Measurements from ENCODE around the gene ERN1. TPM values are rescaled to one million over a fixed set of nuclear protein-coding genes. Genes with fewer than 3 reads are reported as not detected.

The ERN1 gene
- total RNA-seq, 3 donors from 2014 or later: 16.2 to 29.3 (median 21.0) TPM

DNA sequence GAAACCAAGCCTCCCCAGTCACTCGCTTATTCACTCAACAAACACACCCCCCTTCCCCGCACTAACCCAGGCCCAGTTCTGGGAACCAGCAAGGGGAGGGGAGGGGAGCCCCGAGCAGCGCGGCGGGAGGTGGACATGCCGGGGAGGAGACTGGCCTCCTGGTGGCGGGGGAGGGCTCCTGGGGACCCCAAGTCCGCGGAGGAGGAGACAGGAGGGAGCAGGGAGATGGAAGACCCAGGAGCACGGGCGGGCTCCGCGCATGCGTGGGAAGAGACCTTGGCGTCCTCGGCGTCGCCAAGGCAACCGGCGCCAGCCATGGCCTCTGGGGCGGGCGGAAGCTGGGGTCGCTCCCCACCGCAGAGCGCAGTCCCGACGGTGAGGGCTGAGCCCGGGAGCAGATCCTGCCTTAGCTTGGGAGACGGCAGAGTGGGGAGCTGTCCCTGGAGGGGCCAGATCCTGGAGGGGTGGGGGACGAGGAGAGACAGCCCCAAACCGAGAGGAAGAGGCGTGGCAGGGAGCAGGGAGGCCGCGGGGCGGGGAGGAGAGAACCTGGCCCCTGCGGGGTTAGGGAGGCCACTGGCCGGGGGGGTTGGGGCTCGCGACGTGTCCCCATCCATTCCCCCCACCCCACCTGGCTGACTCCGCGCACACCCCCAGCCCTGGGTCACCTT lies 131.8 kb downstream of the ERN1 start, which contains the start of gene PRR29:
Gene PRR29, plus strand, starts transcription at position 302 of the 671 bp plus-strand sequence. Its CDS starts 14 bp downstream, at position 316.
- no peaks in the 10 kb centered on the region for H3K9me3 Mint-ChIP-seq
- H3K4me1 Mint-ChIP-seq (ENCODE audit: low read depth): peaks cover 38% of the 10 kb centered on the region
- no peaks in the 10 kb centered on the region for H3K36me3 Mint-ChIP-seq (ENCODE audit: insufficient read depth)
- DNase-seq (peak; percentile 64), ATAC-seq (peak; percentile 78 to 83)
- no peaks in the 10 kb centered on the region for H3K27me3 Mint-ChIP-seq (ENCODE audit: low read depth)
- peak within 1 kb of the TSS; percentile 85 for H3K4me3 Mint-ChIP-seq

GRCh38 chr17:63997341-63998048 lies 132.4 kb downstream of the ERN1 start:
- H3K36me3 Mint-ChIP-seq (ENCODE audit: insufficient read depth): no peaks in the 10 kb centered on the region
- DNase-seq (no peak), ATAC-seq (no peak)
- H3K27me3 Mint-ChIP-seq (ENCODE audit: low read depth): no peaks in the 10 kb centered on the region
- H3K4me3 Mint-ChIP-seq: peak overlapping the region; percentile 85
- no peaks in the 10 kb centered on the region for H3K9me3 Mint-ChIP-seq
- H3K4me1 Mint-ChIP-seq (ENCODE audit: low read depth): peaks cover 42% of the 10 kb centered on the region

GRCh38 chr17:63996430-63997182 lies 133.3 kb downstream of the ERN1 start:
- DNase-seq: no peak
- Mint-ChIP-seq H3K9me3 (no peaks in the 10 kb centered on the region), H3K4me1 (ENCODE audit: low read depth) (peaks cover 50% of the 10 kb centered on the region), H3K4me3 (no peak overlapping the region), H3K27me3 (ENCODE audit: low read depth) (no peaks in the 10 kb centered on the region), H3K36me3 (ENCODE audit: insufficient read depth) (no peaks in the 10 kb centered on the region)
- ATAC-seq: no peak

DNA sequence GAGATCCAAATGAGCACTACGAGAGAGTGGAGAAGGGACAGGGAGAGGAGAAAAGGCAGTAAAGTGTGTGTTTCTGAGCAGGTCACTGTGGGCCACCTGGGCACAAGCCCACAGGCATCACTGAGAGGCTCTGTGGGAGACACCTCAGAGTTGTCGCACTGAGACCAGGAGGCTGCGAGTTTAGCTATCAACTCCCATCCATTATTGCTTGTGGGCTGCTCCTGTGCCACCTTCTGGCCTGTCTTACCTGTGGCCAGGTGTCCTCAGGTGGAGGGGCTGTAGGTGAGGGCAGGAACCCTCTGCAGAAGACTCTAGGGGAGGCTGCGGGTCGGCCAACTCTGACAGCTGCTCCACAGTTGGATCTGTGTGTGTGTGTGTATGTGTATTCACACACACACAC lies 134.3 kb downstream of the ERN1 start:
- no peaks in the 10 kb centered on the region for H3K36me3 Mint-ChIP-seq (ENCODE audit: insufficient read depth)
- no peaks in the 10 kb centered on the region for H3K27me3 Mint-ChIP-seq (ENCODE audit: low read depth)
- no peak for ATAC-seq
- no peak for DNase-seq
- H3K4me3 Mint-ChIP-seq: no peak overlapping the region
- H3K9me3 Mint-ChIP-seq: no peaks in the 10 kb centered on the region
- H3K4me1 Mint-ChIP-seq (ENCODE audit: low read depth): peaks cover 57% of the 10 kb centered on the region

- Mint-ChIP-seq H3K27me3 (ENCODE audit: low read depth) (no peaks in the 10 kb centered on the region), H3K9me3 (no peaks in the 10 kb centered on the region), H3K4me1 (ENCODE audit: low read depth) (peaks cover 54% of the 10 kb centered on the region), H3K36me3 (ENCODE audit: insufficient read depth) (no peaks in the 10 kb centered on the region), H3K4me3 (no peak overlapping the region)
- DNase-seq: no peak
- ATAC-seq: no peak
Observed at GRCh38 chr17:63993368-63993985, 136.5 kb downstream of the ERN1 start.

DNA sequence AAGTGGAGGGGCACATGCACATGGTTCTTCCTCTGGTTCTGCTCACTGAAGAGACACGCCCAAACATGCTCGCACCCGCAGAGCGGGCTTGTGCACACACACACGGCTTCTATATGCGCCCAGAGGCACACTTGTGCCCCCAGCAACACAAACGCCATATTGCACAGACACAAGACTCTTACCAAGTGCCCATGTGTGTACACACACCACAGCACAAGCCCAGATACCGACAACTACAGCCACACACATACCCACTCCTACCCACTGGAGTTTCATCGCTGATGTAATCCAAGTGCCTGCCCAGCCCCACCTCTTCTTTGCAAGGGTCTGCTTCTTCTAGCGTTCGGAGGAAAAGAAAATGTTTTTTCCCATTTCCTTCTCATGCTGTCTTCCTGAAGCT lies 138.3 kb downstream of the ERN1 start:
- no peaks in the 10 kb centered on the region for H3K9me3 Mint-ChIP-seq
- peaks cover 46% of the 10 kb centered on the region for H3K4me1 Mint-ChIP-seq (ENCODE audit: low read depth)
- no peaks in the 10 kb centered on the region for H3K36me3 Mint-ChIP-seq (ENCODE audit: insufficient read depth)
- no peak for ATAC-seq
- H3K4me3 Mint-ChIP-seq: no peak overlapping the region
- no peak for DNase-seq
- no peaks in the 10 kb centered on the region for H3K27me3 Mint-ChIP-seq (ENCODE audit: low read depth)

GRCh38 chr17:63989622-63990345 lies 140.2 kb downstream of the ERN1 start:
- DNase-seq (no peak), ATAC-seq (no peak)
- no peaks in the 10 kb centered on the region for H3K27me3 Mint-ChIP-seq (ENCODE audit: low read depth)
- peaks cover 56% of the 10 kb centered on the region for H3K4me1 Mint-ChIP-seq (ENCODE audit: low read depth)
- H3K36me3 Mint-ChIP-seq (ENCODE audit: insufficient read depth): no peaks in the 10 kb centered on the region
- H3K4me3 Mint-ChIP-seq: no peak overlapping the region
- H3K9me3 Mint-ChIP-seq: no peaks in the 10 kb centered on the region

Other genes with a start within 250 kb of the ERN1 start
- gene GH2, start 248.2 kb downstream of the ERN1 start, total RNA-seq: not detected
- gene CSH1, start 233.6 kb downstream of the ERN1 start, total RNA-seq: not detected
- not detected for gene CSHL1, start 218.9 kb downstream of the ERN1 start, total RNA-seq
- not detected for gene GH1, start 211.3 kb downstream of the ERN1 start, total RNA-seq
- gene CD79B, start 197.8 kb downstream of the ERN1 start, total RNA-seq: 10 to 100 TPM; 15.3 to 21.6 (median 17.1) TPM
- under 1 TPM in 2 of 3 donors, not detected in 1; 0.05 to 0.14 TPM for gene SCN4A, start 157.2 kb downstream of the ERN1 start, total RNA-seq
- gene PRR29, start 131.8 kb downstream of the ERN1 start, total RNA-seq: under 1 TPM in 1 of 3 donors, not detected in 2; 0.16 TPM
- gene ICAM2, start 109.5 kb downstream of the ERN1 start, total RNA-seq: 10 to 100 TPM; 67.0 to 88.9 (median 77.1) TPM
- gene TEX2, start 133.1 kb upstream of the ERN1 start, total RNA-seq: 10 to 100 TPM; 18.4 to 20.4 (median 19.9) TPM

Measured in activated T-cell treated with anti-CD3 and anti-CD28 coated beads, Interleukin-2, amount 50 U/mL, for 4 hours (primary cell).